Esophagus muscularis mucosa (tissue), 4 donors: ENCODE results near the gene MYO10.

Source experiments
- CTCF ChIP-seq, 3 experiments: fragments of 200-600 bp in 2 of 3; fragments of 450-650 bp in 1 of 3; sonication (generic) in 2 of 3; IDR thresholded peaks; one replicate each; pipeline ENCODE4 v1.5.1; 2017 to 2019; ENCODE audit warnings: antibody characterized with exemption in 3 of 3, mild to moderate bottlenecking in 2 of 3, moderate library complexity in 1 of 3
- EP300 ChIP-seq: sonication (generic); formaldehyde crosslinking; IDR thresholded peaks from one replicate; pipeline ENCODE4 v1.6.1; 2017; ENCODE audit warnings: antibody characterized with exemption
- POLR2A ChIP-seq: fragments of 450-650 bp; IDR thresholded peaks from one replicate; pipeline ENCODE4 v1.6.1; 2017; ENCODE audit warnings: antibody characterized with exemption, moderate library complexity, mild to moderate bottlenecking, low read depth
- POLR2AphosphoS5 ChIP-seq, 2 donors: sonication (generic); formaldehyde crosslinking; IDR thresholded peaks; one replicate each; pipeline ENCODE4 v1.6.1; 2017; ENCODE audit warnings: antibody characterized with exemption in 2 of 2

- TF ChIP-seq CTCF (IDR thresholded peaks at IDR 0.05) (no peak), POLR2A (no peak), POLR2AphosphoS5 (IDR thresholded peaks at IDR 0.05) (no peak), EP300 (no peak)
These were observed 234.7 kb downstream of the MYO10 start for GRCh38 chr5:16701134-16702099.
